Fibroblast of skin of left quadriceps (primary cell): ENCODE measurements around the gene CCT7.

Experiments used
- DNase-seq, 2 experiments: peaks; one replicate each; pipeline ENCODE4 v3.0.0-alpha.2; 2013; ENCODE audit warnings: low read depth in 2 of 2

The CCT7 gene

GRCh38 chr2:73267008-73267407 is 32.9 kb downstream of the CCT7 start:
- DNase-seq = no peak

- no peak for DNase-seq
Measured at GRCh38 chr2:73268366-73268829, 34.3 kb downstream of the CCT7 start.

GRCh38 chr2:73268830-73269685 is 35.0 kb downstream of the CCT7 start:
- no peak for DNase-seq

- DNase-seq = no peak
Measured at GRCh38 chr2:73269686-73270465, 35.8 kb downstream of the CCT7 start.

GRCh38 chr2:73272270-73272669 is 38.2 kb downstream of the CCT7 start:
- DNase-seq = no peak

- no peak for DNase-seq
Measured at GRCh38 chr2:73279852-73280251, 45.7 kb downstream of the CCT7 start.

- no peak for DNase-seq
Measured at GRCh38 chr2:73281244-73281643, 47.1 kb downstream of the CCT7 start.

- DNase-seq = no peak
Measured at GRCh38 chr2:73282924-73283544, 48.9 kb downstream of the CCT7 start.

GRCh38 chr2:73283545-73284295 is 49.6 kb downstream of the CCT7 start:
- DNase-seq = no peak

- no peak for DNase-seq
Measured at GRCh38 chr2:73284296-73285158, 50.4 kb downstream of the CCT7 start, which contains the start of gene FBXO41. Gene FBXO41 (minus strand): TSS chr2:73284478. CDS start chr2:73269630, 14,848 bp downstream.

- DNase-seq = no peak
Measured at GRCh38 chr2:73285159-73285739, 51.1 kb downstream of the CCT7 start.

GRCh38 chr2:73286134-73286655 is 52.1 kb downstream of the CCT7 start:
- no peak for DNase-seq

GRCh38 chr2:73289304-73289703 is 55.2 kb downstream of the CCT7 start:
- DNase-seq = no peak

- no peak for DNase-seq
Measured at GRCh38 chr2:73290049-73290839, 56.1 kb downstream of the CCT7 start.

GRCh38 chr2:73291093-73291460 is 57.0 kb downstream of the CCT7 start:
- DNase-seq = peak; percentile 15 to 19

- DNase-seq = no peak
Measured at GRCh38 chr2:73291461-73292315, 57.6 kb downstream of the CCT7 start.

GRCh38 chr2:73292316-73292905 is 58.3 kb downstream of the CCT7 start:
- DNase-seq = no peak
